Hindlimb muscle (tissue), 1 donor: ENCODE measurements around the gene MOG. TPM values are rescaled to one million over a fixed set of nuclear protein-coding genes. Genes with fewer than 3 reads are reported as not detected.
A peak's percentile ranks its signal among the peaks of the same experiment; 100 is the strongest.

Experiments used
- DNase-seq: peaks from one replicate; pipeline ENCODE4 v3.0.0-alpha.2; 2013
- polyA plus RNA-seq: library from polyadenylated mRNA; unstranded; fragments of 120-200 nt; gene quantifications from one replicate; pipeline ENCODE4 v1.2.1, GENCODE V29; 2013; ENCODE audit not compliant: insufficient read length

The MOG gene
- polyA plus RNA-seq = not detected

GRCh38 chr6:29656798-29657197 lies at the start of gene MOG:
Gene MOG (plus strand): TSS chr6:29657092. CDS start chr6:29657210, 118 bp downstream.
- DNase-seq = no peak

- DNase-seq = no peak
Measured at GRCh38 chr6:29608131-29608530, 48.8 kb upstream of the MOG start.

- no peak for DNase-seq
Measured at GRCh38 chr6:29610540-29610939, 46.4 kb upstream of the MOG start.

GRCh38 chr6:29611426-29611825 lies 45.5 kb upstream of the MOG start:
- DNase-seq = no peak

GRCh38 chr6:29617782-29618554 lies 38.9 kb upstream of the MOG start:
- no peak for DNase-seq

GRCh38 chr6:29619578-29620160 lies 37.2 kb upstream of the MOG start:
- no peak for DNase-seq

- no peak for DNase-seq
Measured at GRCh38 chr6:29620630-29621029, 36.3 kb upstream of the MOG start.

- DNase-seq = no peak
Measured at GRCh38 chr6:29624520-29624961, 32.4 kb upstream of the MOG start.

- no peak for DNase-seq
Measured at GRCh38 chr6:29625337-29625930, 31.5 kb upstream of the MOG start.

GRCh38 chr6:29626948-29627754 lies 29.7 kb upstream of the MOG start:
- DNase-seq = no peak

- DNase-seq = peak; percentile 82
Measured at GRCh38 chr6:29627755-29628418, 29.0 kb upstream of the MOG start.

- DNase-seq = peak; percentile 75
Measured at GRCh38 chr6:29628419-29629281, 28.2 kb upstream of the MOG start.

- DNase-seq = no peak
Measured at GRCh38 chr6:29629571-29629970, 27.3 kb upstream of the MOG start.

GRCh38 chr6:29630315-29630714 lies 26.6 kb upstream of the MOG start:
- no peak for DNase-seq

GRCh38 chr6:29631209-29631810 lies 25.6 kb upstream of the MOG start:
- no peak for DNase-seq

GRCh38 chr6:29631860-29632731 lies 24.8 kb upstream of the MOG start:
- peak; percentile 41 for DNase-seq

- DNase-seq = peak; percentile 92
Measured at GRCh38 chr6:29632789-29633533, 23.9 kb upstream of the MOG start, which contains the start of gene GABBR1. Gene GABBR1 (minus strand): TSS chr6:29633183. CDS start chr6:29632385, 798 bp downstream.

GRCh38 chr6:29633534-29633905 lies 23.4 kb upstream of the MOG start:
- DNase-seq = peak; percentile 47

- DNase-seq = no peak
Measured at GRCh38 chr6:29637247-29637646, 19.6 kb upstream of the MOG start.
